Endodermal cell (in vitro differentiated cells): Measurements from ENCODE around the gene ADARB1. TPM values are rescaled to one million over a fixed set of nuclear protein-coding genes. Genes with fewer than 3 reads are reported as not detected.
"Not testable (repeated sequence)": the region's sequence is repeated elsewhere in the genome, so short reads cannot be mapped to it uniquely, and the experiment has no call there.

ENCODE experiments used
- DNase-seq: peaks from one replicate; pipeline ENCODE4 v3.0.0-alpha.2; 2017
- H3K27ac ChIP-seq: 2 replicates; pipeline ENCODE4 v1.5.1; 2013; ENCODE audit warnings: mild to moderate bottlenecking, low read depth, low read length, moderate library complexity
- H3K27me3 ChIP-seq: 2 replicates; pipeline ENCODE4 v1.6.1; 2013; ENCODE audit warnings: mild to moderate bottlenecking, low read length, moderate library complexity; ENCODE audit not compliant: insufficient read depth, control insufficient read depth, poor library complexity, severe bottlenecking
- H3K36me3 ChIP-seq: 2 replicates; pipeline ENCODE4 v1.7.0; 2013; ENCODE audit warnings: mild to moderate bottlenecking, low read length, moderate library complexity; ENCODE audit not compliant: control insufficient read depth, insufficient read depth
- H3K4me1 ChIP-seq: one replicate; pipeline ENCODE4 v1.7.0; 2013; ENCODE audit warnings: low read length; ENCODE audit not compliant: control insufficient read depth, insufficient read depth
- H3K4me3 ChIP-seq: 2 replicates; pipeline ENCODE4 v1.5.1; 2013; ENCODE audit warnings: mild to moderate bottlenecking, low read length, moderate library complexity
- H3K9ac ChIP-seq: 2 replicates; pipeline ENCODE4 v1.6.1; 2013; ENCODE audit warnings: mild to moderate bottlenecking, low read length, moderate library complexity; ENCODE audit not compliant: poor library complexity, severe bottlenecking; ENCODE audit errors: extremely low read depth
- H3K9me3 ChIP-seq: 2 replicates; pipeline ENCODE4 v1.6.1; 2013; ENCODE audit warnings: mild to moderate bottlenecking, low read length, moderate library complexity; ENCODE audit not compliant: control insufficient read depth
- H3K27ac Mint-ChIP-seq: 2 replicates; pipeline ENCODE4 v1.8.0; 2020; ENCODE audit warnings: mixed read lengths
- H3K27me3 Mint-ChIP-seq: 2 replicates; pipeline ENCODE4 v1.8.0; 2021; ENCODE audit warnings: mild to moderate bottlenecking, mixed read lengths; ENCODE audit not compliant: insufficient read depth
- H3K36me3 Mint-ChIP-seq: 2 replicates; pipeline ENCODE4 v1.8.0; 2020; ENCODE audit warnings: low read depth, mixed read lengths
- H3K4me1 Mint-ChIP-seq: 2 replicates; pipeline ENCODE4 v1.8.0; 2020; ENCODE audit warnings: mixed read lengths
- H3K4me3 Mint-ChIP-seq: 2 replicates; pipeline ENCODE4 v1.8.0; 2020; ENCODE audit warnings: mild to moderate bottlenecking, moderate library complexity, mixed read lengths
- H3K9me3 Mint-ChIP-seq: 2 replicates; pipeline ENCODE4 v1.8.0; 2020; ENCODE audit warnings: mild to moderate bottlenecking, mixed read lengths
- WGBS, 2 experiments: methylation state at CpG; one replicate each; pipeline versions ENCODE4 v1.1.5 to v1.1.7; 2013; ENCODE audit warnings: missing lambda C conversion rate in 2 of 2, mixed read lengths in 1 of 2; ENCODE audit not compliant: insufficient coverage in 1 of 2, insufficient read length in 1 of 2; 5-methylcytosine and 5-hydroxymethylcytosine counted together
- total RNA-seq, 2 donors: library from RNA; stranded (reverse); fragmentation: NEBNext Ultra II Directional in 1 of 2; extraction: Animal tissue kit (Norgen Biotek cat#: 25700) in 1 of 2; gene quantifications; 2 replicates in 1 of 2; 3 replicates in 1 of 2; pipeline ENCODE4 v1.2.1, GENCODE V29; 2021
- TF ChIP-seq, protein P1 (sequence below): fragments of 200-600 bp; sonication (generic); conservative IDR thresholded peaks from 2 replicates; pipeline ENCODE4 v1.5.0; 2021; ENCODE audit warnings: antibody characterized with exemption, mild to moderate bottlenecking

The ADARB1 gene
- total RNA-seq, 2 donors from 2014 or later = 11.5 to 20.1 TPM

DNA sequence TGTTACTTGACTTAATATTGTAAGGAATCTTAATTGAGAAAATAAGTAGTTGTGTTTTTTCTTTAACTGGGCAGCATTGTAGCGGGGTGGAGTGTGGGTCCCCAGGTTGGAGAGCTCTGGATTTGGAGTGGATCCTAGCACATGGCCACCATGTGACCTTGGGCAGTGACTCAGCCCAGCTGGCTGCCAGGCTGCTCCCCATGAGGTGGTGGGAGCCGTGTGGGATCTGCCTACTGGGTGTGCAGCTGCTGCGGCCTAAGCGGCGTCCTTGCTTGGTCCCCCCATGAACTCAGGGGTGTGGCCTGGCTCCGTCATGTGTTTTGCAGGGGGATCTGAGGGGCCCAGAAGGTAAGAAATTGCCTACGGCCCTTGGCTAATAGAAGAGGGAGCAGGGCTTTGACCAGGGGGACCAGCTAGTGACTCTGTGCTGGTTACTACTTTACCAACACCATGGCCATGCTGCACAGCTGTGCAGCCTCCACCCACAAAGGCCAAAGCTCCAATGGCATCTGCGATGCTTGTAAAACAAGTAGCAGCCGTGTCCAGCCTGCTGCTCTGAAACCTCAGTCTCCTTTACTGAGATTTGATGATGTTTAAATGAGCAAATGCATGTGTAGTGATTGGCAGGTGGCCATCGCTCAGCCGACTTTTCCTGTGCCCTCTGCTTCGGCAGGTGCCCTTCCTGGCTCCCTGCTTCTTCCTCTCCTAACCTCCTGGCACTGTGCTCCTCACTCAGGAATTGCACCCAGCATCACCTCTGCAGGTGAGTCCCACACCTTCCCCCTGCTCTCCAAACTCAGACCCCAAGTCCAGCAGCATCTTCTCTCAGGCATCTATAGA, 68.3 kb downstream of the ADARB1 start:
- 89 to 93% methylated on average over 11 to 12 of the region's 12 CpGs for WGBS, 2 experiments
- H3K27ac Mint-ChIP-seq = peak overlapping the region; percentile 72

DNA sequence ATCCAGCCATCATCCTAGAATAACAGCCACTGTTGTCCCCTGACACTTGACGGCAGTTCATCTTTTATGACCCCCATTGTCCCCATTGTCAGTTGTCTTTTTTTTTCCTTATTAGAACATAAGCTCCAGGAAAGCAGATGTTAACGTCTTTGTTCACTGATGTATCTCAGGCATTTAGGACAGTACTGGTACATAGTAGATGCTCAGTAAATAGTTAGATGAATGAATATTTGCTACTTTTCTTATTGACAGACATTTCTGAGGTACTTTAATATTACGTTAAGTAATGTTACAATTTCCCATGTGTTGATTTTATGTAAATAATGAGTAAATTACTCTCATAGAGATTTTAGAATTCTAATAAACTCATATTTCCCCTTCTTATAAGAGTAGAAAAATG, 69.5 kb downstream of the ADARB1 start:
- Mint-ChIP-seq H3K9me3 (no peaks in the 10 kb centered on the region), H3K36me3 (peaks cover 2% of the 10 kb centered on the region), H3K27me3 (no peaks in the 10 kb centered on the region), H3K4me1 (peaks cover 1% of the 10 kb centered on the region), H3K27ac (no peak overlapping the region), H3K4me3 (no peak overlapping the region)
- Histone ChIP-seq H3K4me3 (no peak overlapping the region), H3K27ac (no peak overlapping the region), H3K9me3 (no peaks in the 10 kb centered on the region), H3K36me3 (no peaks in the 10 kb centered on the region), H3K4me1 (no peaks in the 10 kb centered on the region), H3K27me3 (no peaks in the 10 kb centered on the region), H3K9ac (no peak overlapping the region)
- 94 to 96% methylated on average over 2 of the region's 3 CpGs for WGBS, 2 experiments
- TF ChIP-seq, protein P1, sequence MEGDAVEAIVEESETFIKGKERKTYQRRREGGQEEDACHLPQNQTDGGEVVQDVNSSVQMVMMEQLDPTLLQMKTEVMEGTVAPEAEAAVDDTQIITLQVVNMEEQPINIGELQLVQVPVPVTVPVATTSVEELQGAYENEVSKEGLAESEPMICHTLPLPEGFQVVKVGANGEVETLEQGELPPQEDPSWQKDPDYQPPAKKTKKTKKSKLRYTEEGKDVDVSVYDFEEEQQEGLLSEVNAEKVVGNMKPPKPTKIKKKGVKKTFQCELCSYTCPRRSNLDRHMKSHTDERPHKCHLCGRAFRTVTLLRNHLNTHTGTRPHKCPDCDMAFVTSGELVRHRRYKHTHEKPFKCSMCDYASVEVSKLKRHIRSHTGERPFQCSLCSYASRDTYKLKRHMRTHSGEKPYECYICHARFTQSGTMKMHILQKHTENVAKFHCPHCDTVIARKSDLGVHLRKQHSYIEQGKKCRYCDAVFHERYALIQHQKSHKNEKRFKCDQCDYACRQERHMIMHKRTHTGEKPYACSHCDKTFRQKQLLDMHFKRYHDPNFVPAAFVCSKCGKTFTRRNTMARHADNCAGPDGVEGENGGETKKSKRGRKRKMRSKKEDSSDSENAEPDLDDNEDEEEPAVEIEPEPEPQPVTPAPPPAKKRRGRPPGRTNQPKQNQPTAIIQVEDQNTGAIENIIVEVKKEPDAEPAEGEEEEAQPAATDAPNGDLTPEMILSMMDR = no peak
- no peak for DNase-seq

More for the DNA sequence above, 68.3 kb downstream of the ADARB1 start:
- TF ChIP-seq, protein P1 = no peak
- peak; percentile 42 for DNase-seq
- H3K9ac ChIP-seq = no peak overlapping the region
- no peaks in the 10 kb centered on the region for H3K4me1 ChIP-seq
- H3K27ac ChIP-seq = no peak overlapping the region
- Mint-ChIP-seq H3K27me3 (no peaks in the 10 kb centered on the region), H3K4me1 (peaks cover 1% of the 10 kb centered on the region), H3K4me3 (no peak overlapping the region), H3K36me3 (peaks cover 2% of the 10 kb centered on the region), H3K9me3 (no peaks in the 10 kb centered on the region)
- H3K27me3 ChIP-seq = no peaks in the 10 kb centered on the region
- no peaks in the 10 kb centered on the region for H3K36me3 ChIP-seq
- H3K4me3 ChIP-seq = no peak overlapping the region
- no peaks in the 10 kb centered on the region for H3K9me3 ChIP-seq

DNA sequence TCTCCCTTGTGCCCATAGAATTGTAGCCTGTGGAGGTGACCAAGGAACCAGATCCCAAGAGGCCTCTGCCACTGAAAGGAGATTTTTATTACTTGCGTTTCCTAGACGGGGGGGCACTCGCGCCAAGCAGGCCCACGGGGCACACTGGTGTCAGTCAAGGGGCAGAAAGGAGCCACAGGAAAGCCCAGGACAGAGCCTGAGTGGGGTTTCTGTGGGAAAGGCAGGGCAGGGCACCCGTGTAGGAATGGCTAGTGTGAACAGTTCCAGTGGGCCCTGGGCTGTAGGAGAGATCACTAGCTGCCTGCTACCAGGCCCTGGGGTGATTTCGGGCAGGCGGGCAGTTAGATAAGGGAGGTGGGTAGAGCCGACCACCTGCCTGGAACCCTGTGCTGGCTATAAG, 70.8 kb downstream of the ADARB1 start:
- H3K9me3 Mint-ChIP-seq = no peaks in the 10 kb centered on the region
- 81 to 84% methylated on average over 7 to 9 of the region's 9 CpGs for WGBS, 2 experiments
- H3K27ac Mint-ChIP-seq = no peak overlapping the region
- Histone ChIP-seq H3K9me3 (no peaks in the 10 kb centered on the region), H3K9ac (no peak overlapping the region), H3K36me3 (no peaks in the 10 kb centered on the region), H3K27me3 (no peaks in the 10 kb centered on the region), H3K4me1 (no peaks in the 10 kb centered on the region), H3K27ac (no peak overlapping the region), H3K4me3 (no peak overlapping the region)
- TF ChIP-seq, protein P1 = no peak
- no peaks in the 10 kb centered on the region for H3K27me3 Mint-ChIP-seq
- peaks cover 1% of the 10 kb centered on the region for H3K4me1 Mint-ChIP-seq
- H3K4me3 Mint-ChIP-seq = no peak overlapping the region
- peaks cover 2% of the 10 kb centered on the region for H3K36me3 Mint-ChIP-seq
- peak; percentile 27 for DNase-seq

GRCh38 chr21:45145846-45146245, 71.5 kb downstream of the ADARB1 start:
- DNase-seq = peak; percentile 9
- not testable (repeated sequence) for H3K9me3 Mint-ChIP-seq, H3K9me3 ChIP-seq, H3K4me1 Mint-ChIP-seq, H3K36me3 ChIP-seq, H3K36me3 Mint-ChIP-seq, H3K4me3 Mint-ChIP-seq, H3K4me3 ChIP-seq, H3K27me3 ChIP-seq, H3K27ac Mint-ChIP-seq, H3K27me3 Mint-ChIP-seq, H3K4me1 ChIP-seq, H3K9ac ChIP-seq, H3K27ac ChIP-seq
- 82 to 98% methylated on average over 4 to 16 of the region's 17 CpGs for WGBS, 2 experiments
